GM21423 (cell line): ENCODE results near the gene CACNG7.

ENCODE experiments used
- ATAC-seq: cut with Tn5 transposase; IDR thresholded peaks from one replicate; pipeline ENCODE4 v1.9.1; 2021; ENCODE audit warnings: mild to moderate bottlenecking, moderate library complexity; ENCODE audit not compliant: unreplicated experiment

CACNG7 gene

DNA sequence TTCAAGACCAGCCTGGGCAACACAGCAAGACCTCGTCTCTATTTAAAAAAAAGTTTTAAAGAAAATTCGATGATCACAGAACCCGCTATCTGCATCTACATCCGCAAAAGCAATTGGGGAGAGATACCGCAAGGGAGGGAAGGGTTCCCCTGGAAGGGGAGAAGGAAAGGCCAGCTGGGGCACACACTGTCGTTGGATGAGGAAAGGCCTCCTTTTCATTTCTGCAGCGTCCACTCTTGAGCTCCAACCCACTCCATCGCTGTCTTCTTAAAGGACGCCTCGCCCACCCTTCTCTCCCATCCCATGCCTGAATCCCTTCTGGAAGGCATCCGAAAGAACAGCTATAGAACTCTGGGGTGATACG is 30.3 kb upstream of the CACNG7 start:
- ATAC-seq: no peak

DNA sequence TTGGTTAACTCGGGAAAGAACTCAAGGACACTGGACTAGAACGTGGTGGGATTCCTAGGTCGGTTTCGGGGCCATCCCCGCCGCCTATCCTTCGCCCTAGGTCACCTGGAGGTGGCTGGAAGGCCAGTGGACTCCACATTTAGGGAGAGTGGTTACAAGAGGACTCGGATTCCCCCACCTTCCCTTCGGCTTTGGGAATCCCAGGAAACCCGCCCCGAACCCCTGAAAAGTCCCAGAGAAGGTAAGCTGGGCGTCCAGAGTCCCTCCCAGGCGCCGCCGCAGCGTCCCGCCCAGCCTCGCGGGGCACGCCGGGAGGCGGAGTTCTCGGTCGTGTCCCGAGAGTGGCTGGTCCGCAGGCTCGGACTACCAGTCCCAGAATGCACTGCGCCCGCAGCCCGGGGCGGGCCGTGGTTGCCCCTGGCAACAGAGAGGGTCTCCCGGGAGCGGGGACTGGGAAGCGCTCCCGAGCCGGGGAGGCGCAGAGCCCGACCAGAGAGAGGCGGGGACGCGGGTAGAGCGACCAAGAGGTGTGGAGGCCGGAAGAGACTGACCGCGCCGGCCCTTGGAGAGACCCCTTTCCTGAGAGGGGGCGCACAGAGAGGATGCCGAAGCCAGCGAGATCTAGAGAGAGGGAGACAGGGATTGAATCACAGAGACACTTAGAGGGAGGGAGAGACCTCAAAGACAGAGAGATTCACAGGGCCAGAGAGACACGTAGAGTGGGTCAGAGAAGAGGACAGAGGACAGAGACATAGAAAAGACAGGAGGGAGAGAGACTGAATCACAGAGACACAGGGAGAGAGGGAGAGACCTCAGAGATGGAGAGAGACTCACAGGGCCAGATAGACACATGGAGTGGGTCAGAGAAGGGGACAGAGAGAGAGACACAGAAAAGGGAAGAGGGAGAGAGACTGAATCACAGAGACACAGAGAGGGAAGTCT is 29.7 kb upstream of the CACNG7 start:
- peak; percentile 85 for ATAC-seq

DNA sequence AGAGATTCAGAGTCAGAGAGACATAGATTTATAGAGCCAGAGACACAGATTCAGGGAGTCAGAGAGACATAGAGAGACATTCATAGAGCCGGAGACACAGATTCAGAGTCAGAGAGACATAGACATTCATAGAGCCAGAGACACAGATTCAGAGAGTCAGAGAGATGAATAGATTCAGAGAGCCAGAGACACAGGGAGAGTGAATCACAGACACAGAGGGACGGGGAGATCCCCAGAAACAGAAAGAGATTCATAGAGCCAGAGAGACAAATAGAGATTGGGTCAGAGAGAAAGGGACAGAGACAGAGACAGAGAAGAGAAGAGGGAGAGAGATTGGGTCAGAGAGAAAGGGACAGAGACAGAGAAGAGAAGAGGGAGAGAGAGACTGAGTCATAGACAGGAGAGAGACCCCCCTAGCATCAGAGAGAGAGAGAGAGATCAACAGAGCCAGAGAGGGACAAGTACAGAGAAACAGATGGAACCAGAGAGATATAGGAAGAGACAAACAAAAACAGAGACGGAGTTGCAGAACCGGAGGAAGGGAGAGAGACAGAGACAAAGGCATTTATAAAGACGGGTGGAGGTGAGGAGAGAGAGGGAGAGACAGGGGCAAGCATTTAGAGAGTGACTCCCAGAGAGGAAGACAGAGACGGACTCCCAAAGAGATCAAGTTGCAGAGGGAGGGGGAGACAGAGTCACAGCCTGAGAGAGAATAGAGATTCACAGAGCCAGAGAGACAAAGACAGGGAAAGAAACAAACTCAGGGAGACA is 28.2 kb upstream of the CACNG7 start:
- no peak for ATAC-seq

DNA sequence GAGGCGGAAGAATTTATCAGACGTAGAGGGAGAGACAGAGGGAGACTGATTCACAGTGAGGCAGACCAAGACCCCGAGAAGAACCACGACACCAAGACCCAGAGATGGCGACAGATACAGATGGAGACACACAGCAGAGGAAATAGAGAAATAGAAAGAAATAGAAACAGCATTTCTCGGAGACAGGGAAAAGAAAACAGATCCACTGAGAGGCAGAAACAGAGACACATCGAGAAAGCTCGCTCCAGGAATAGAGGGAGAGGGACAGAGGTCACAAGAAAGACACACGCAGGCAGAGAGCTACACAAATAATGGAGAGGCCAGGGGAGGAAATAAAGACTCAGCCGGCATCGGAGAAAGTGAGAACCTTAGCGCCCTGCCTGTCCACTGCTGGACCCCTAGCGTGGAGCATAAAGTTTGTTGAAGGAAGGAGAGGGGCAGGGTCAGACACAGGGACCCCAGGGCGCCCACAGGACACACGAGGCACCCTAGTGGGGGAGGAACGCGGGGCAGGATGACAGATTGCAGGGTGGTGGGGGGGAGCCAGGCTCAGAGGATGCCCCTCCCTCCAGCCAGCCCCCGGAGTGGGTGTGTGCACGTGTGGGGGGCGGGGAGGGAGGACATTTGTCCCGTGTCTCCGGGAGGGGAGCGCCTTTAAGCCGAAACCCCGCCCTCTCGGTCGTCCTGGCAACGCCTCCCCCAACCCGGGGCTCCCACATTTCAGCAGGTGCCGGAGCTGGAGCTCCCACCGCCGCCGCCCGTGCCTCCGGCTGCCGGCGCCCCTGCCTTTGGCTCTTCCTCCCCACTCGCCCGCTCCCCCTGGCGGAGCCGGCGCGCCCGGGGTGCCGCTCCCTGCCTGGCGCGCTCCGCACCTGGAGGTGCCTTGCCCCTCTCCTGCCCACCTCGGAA is 27.3 kb upstream of the CACNG7 start, which contains the start of gene PRKCG:
TSS of gene PRKCG (plus strand) at position 716 of the 909 bp plus-strand sequence. CDS start 298 bp downstream, outside the sequence.
- no peak for ATAC-seq

DNA sequence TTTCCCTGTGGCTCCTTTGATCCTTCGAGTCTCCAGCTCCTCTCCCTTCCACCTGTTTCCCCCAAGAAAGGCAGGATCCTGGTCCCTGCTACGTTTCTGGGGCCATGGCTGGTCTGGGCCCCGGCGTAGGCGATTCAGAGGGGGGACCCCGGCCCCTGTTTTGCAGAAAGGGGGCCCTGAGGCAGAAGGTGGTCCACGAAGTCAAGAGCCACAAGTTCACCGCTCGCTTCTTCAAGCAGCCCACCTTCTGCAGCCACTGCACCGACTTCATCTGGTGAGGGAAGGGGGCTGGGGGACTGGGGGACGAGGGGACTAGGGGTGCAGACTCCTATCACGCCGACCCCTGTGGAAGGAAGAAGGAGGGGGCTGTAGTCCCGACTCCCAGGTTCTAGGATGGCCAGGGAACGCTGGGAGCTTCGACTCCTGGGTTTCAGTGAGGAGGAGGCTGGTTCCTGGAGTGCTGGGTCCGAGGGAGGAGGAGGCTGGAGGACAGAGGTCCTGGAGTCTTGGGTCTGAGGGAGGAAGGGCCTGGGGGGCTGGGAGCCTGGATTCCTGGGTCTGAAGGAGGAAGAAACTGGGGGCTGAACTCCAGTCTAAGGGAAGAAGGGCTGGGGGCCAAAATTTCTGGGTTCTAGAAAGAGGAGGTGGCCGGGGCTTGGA is 26.6 kb upstream of the CACNG7 start:
- no peak for ATAC-seq

DNA sequence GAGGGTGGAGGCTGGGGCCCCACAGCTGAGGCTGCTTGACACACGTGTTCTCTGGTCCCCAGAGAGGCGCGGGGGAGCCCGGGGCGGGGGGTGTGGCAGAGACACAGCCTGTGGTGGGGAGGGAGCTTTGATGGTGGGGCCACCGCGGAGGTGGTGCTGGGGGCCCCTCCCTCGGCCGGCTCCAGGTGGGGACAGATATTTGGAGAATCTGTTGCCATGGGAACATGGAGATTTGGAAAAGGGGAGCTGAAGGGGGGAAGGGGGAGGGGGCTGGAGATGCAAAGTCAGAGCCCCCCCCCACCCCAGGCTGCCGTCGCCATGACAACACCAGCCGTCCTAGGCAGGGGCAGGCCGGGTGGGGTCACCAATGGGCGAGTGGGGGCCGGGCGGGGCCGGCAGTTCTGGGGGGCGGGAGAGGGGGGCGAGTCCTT is 25.8 kb upstream of the CACNG7 start:
- ATAC-seq: no peak

DNA sequence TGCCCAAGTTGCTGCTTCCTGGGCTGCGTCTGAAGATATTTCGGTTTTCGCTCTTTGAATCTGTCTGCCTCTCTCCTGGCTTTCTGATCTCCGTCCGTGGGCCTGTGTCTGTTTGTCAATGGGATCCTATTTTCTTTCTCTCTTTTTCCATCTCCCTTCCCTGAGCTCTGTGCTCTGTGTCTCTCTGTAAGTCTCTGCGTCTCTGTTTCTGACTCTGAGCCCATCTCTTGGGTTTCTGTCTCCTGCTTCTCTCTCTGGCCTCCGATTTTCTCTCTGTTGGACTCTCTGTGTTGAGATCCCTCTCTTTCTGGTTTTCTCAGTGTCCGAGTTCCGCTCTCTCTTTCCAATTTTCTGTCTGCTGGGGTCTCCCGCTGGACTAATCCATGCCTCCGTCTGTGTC is 25.3 kb upstream of the CACNG7 start:
- no peak for ATAC-seq

DNA sequence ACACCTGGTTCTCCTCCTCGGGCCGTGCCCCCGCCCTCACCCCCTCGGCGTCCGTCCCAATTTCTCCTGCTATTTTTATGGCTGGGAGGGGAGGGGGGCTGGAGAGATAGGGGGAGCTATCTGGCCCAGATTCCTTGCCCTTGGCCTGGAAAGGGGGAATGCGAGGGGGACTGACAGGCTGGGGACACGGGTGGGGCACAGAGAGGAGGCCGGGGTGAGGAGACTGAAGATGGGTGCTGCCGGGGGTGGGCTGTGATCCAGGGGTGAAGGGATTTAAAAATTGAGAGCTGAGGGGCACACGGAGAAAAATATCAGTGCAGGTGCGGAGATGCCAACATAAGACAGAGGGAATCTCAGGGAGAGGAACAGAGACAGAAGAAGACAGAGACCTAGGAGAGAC is 24.8 kb upstream of the CACNG7 start:
- ATAC-seq: no peak

DNA sequence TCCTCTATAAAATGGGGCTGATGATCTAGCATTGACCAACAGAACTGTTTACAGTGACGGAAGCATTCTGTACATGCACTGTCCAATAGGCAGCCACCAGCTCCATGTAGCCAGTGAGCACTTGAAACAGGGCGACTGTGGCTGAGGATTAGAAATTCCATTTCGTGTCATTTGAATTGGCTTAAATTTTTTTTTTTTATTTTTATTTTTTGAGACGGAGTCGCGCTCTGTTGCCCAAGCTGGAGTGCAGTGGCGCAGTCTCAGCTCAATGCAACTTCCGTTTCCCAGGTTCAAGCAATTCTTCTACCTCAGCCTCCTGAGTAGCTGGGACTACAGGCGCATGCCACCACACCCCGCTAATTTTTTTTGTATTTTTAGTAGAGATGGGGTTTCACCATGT is 24.0 kb upstream of the CACNG7 start:
- no peak for ATAC-seq

DNA sequence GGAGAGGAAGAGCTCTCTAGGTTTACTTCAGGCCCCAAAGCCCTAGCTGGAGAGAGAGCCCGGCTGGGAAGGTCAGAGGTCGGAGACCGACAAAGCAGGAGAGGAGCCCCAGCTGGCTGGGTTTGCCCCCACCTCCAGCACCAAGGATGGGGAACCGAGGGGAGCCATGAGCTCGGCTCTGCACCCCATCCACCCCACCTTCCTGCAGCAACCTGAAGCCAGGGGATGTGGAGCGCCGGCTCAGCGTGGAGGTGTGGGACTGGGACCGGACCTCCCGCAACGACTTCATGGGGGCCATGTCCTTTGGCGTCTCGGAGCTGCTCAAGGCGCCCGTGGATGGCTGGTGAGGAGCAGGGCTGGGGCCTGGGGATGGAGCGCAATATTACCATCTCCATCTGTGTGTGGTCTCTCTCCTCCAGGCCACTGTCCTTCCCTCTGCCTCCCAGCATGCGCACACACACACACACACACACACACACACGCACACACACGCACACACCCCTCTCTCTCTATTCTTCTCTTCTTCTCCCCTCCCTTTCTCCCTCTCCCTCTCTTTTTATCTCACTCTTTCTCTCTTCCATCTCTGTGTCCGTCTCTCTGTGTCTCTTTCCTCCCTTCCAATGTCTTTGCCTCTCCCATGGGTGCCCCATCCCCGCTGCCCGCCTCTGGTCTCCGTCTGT is 16.6 kb upstream of the CACNG7 start:
- ATAC-seq: no peak

DNA sequence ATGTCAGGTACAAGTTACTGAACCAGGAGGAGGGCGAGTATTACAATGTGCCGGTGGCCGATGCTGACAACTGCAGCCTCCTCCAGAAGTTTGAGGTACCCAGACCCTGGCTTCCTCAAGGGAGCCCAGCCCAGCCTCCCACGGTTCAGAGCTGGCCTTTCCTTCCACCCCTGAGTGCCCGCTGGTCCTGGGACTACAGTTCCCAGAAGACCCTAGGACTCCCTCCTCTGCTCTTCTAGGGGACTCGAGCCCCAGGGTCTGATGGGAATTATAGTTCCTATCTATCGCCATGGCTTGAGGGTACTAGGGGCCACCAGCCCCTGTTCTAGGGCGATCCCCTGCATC is 16.1 kb upstream of the CACNG7 start:
- ATAC-seq: no peak

DNA sequence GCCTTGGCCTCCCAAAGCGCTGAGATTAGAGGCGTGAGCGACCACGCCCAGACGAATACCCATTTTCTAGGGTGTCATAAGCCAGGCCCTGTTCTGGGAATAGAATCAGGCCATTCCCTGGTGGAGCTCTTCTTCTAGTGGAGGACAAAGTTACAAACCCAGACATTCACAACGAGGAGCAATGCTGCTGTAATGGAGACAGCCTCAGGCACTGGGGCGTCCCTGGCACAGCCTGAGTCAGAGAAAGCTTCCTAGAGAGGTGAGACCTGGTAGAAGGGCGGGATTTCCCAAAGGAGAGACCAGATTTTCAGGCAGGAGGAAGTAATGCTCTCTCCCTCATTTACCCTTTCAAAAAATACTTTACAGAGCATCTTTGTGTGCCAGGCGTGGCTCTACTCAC is 14.4 kb upstream of the CACNG7 start:
- ATAC-seq: no peak

DNA sequence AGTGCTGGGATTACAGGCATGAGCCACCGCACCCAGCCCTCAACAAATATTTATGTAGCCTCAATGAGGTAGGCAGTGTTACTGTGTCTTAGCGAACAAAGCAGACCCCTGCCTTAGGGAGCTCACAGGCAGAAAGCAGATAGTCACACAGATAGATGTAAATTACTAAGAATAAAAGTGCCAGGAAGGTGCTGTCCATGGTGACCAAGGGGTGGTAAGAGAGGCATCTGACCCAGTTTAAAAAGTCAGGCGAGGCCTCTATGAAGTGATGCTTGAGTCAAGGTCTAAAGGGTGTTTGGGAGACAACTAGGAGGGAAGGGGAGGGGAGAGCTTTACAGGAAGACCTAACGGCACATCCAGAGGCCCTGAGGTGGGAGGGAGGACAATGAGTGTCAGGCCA is 12.4 kb upstream of the CACNG7 start:
- ATAC-seq: no peak

DNA sequence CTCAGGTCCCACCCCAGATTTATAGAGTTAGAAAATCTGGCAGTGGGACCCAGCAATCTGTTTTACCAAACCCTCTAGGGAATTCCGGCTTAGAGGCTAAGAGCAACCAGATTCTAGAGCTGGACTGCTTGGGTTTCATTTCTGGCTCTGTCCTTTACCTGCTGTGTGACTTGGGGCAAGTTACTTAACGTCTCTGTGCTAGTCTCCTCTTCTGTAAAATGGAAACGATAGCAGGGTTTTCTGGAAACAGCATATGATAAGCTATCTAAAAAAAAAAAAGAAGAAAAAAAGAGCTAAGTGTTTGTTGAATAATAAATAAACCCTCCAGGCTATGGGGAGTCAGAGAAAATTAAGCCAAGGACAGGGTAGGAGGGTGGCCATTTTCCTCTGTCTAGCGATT is 11.6 kb upstream of the CACNG7 start:
- ATAC-seq: no peak

DNA sequence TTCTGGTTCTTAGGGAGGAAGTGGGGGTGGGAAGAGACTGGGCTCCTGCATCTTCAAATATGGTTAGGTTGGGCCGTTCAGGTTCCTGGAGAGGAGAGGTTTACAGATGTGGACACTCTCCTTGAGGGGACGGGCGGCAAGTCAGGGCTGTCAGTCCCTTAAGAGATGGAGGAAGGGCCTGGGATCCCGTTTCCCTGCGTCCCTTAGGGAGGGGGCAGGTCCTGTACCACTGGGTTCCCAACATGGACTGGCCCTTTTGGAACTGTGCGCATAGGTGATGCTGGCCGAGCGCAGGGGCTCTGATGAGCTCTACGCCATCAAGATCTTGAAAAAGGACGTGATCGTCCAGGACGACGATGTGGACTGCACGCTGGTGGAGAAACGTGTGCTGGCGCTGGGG is 10.9 kb upstream of the CACNG7 start:
- no peak for ATAC-seq

DNA sequence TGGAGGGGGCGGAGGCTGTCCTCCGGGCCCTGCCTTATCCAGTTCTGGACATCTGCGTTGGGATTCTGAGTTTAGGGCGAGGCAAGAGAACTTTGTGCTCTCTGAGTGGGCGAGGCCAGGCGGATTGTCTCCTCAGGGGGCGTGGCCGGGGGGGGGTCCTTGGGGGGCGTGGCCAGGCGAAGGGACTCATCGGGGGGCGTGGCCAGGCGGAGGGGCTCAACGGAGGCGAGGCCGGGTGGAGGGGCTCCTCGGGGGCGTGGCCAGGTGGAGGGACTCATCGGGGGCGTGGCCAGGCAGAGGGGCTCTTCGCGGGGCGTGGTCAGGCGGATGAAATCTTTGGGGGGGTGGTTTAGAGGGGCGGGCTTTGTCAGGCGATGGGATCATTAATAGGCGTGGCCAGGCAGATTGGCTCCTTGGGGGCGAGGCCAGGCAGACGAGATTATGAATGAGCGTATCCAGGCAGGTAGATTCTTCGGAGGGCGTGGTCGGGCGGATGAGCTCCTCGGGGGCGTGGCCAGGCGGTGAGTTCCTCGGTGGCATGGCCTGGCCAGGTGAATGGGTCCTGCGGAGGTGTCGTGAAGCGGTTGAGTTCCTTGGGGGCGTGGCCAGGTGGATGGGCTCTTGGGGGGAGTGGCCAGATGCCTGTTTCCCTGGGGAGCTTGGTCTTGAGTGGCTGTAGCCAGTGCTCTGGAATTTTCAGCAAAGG is 10.3 kb upstream of the CACNG7 start:
- no peak for ATAC-seq

DNA sequence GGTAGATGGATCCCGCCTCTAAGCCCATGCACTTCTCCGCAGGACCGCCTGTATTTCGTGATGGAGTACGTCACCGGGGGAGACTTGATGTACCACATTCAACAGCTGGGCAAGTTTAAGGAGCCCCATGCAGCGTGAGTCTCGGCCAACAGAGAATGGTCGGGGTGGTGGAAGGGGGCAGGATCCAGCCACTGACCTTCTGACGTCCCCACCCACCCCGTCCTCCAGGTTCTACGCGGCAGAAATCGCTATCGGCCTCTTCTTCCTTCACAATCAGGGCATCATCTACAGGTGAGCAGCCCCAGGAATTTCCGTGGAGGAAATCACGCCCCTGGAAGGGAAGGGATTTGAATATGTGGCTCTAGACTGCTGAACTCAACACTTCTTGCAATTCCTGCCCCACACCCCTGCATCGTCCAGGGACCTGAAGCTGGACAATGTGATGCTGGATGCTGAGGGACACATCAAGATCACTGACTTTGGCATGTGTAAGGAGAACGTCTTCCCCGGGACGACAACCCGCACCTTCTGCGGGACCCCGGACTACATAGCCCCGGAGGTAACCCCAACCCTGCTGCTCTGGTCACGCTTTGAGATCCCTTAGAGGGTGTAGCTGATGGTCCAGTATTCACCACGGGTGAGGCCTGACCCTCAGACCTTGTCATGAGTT is 8.8 kb upstream of the CACNG7 start:
- ATAC-seq: no peak

DNA sequence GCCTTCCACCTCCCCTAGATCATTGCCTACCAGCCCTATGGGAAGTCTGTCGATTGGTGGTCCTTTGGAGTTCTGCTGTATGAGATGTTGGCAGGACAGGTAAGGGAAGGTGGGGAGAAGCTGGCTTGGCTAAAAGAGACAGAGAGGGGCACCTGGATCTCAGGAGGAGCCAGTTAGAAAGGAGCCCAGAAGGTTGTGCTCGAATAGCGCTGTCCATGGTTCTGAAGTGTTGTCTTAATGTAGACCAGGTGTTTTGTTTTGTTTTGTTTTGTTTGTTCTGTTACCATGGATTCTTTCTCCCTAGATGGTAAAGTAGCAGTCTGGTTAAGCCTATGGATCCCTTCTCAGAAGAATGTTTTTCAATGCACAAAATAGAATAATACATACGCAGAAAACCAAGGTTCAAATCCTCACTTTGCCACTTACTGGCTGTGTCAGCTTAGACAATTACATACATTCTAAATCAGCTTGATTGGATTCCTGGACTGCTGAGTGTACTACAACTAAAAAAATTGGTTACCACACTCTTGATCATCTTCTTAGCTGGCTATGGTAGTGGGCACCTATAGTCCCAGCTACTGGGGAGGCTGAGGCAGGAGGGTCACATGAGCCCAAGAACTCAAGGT is 5.9 kb upstream of the CACNG7 start:
- ATAC-seq: no peak
